Activated CD4-positive, alpha-beta T cell treated with anti-CD3 and anti-CD28 coated beads, Interleukin-2, amount 50 U/mL, for 24 hours (primary cell): Measurements from ENCODE around the gene CNFN.
A peak's percentile ranks its signal among the peaks of the same experiment; 100 is the strongest.

ENCODE experiments used
- DNase-seq, 2 donors: peaks; one replicate each; pipeline ENCODE4 v3.0.0-alpha.2; 2020; ENCODE audit warnings: low read depth in 1 of 2, low spot score in 1 of 2

The CNFN gene

GRCh38 chr19:42389899-42390298 is at the start of gene CNFN:
TSS of gene CNFN (minus strand) at chr19:42390297. CDS start at chr19:42389037, 1,260 bp downstream.
- DNase-seq = no peak

- no peak for DNase-seq
Observed at GRCh38 chr19:42436006-42436405, 45.9 kb upstream of the CNFN start.

- no peak for DNase-seq
Observed at GRCh38 chr19:42435316-42435715, 45.2 kb upstream of the CNFN start.

GRCh38 chr19:42433503-42434260 is 43.6 kb upstream of the CNFN start:
- peak in 1 of 2 donors; percentile 49 for DNase-seq

GRCh38 chr19:42431486-42431885 is 41.4 kb upstream of the CNFN start:
- DNase-seq = no peak

GRCh38 chr19:42428676-42429075 is 38.6 kb upstream of the CNFN start:
- no peak for DNase-seq

- DNase-seq = no peak
Observed at GRCh38 chr19:42427313-42427712, 37.2 kb upstream of the CNFN start, which contains the start of gene LIPE. TSS of gene LIPE (minus strand) at chr19:42427388. CDS start at chr19:42427149, 239 bp downstream.

GRCh38 chr19:42426643-42427042 is 36.5 kb upstream of the CNFN start:
- DNase-seq = no peak

- no peak for DNase-seq
Observed at GRCh38 chr19:42424712-42425131, 34.6 kb upstream of the CNFN start.

- DNase-seq = no peak
Observed at GRCh38 chr19:42424345-42424707, 34.2 kb upstream of the CNFN start.

- DNase-seq = peak; percentile 87 to 91
Observed at GRCh38 chr19:42423462-42424344, 33.6 kb upstream of the CNFN start.

GRCh38 chr19:42422901-42423461 is 32.9 kb upstream of the CNFN start:
- DNase-seq = peak in 1 of 2 donors; percentile 20

- no peak for DNase-seq
Observed at GRCh38 chr19:42422092-42422900, 32.2 kb upstream of the CNFN start.

GRCh38 chr19:42421591-42422031 is 31.5 kb upstream of the CNFN start:
- no peak for DNase-seq

- DNase-seq = no peak
Observed at GRCh38 chr19:42421101-42421500, 31.0 kb upstream of the CNFN start.

GRCh38 chr19:42420055-42420544 is 30.0 kb upstream of the CNFN start:
- peak; percentile 51 to 62 for DNase-seq

- no peak for DNase-seq
Observed at GRCh38 chr19:42419309-42419708, 29.2 kb upstream of the CNFN start.

GRCh38 chr19:42412661-42413076 is 22.6 kb upstream of the CNFN start:
- no peak for DNase-seq

- DNase-seq = no peak
Observed at GRCh38 chr19:42412227-42412626, 22.1 kb upstream of the CNFN start.

GRCh38 chr19:42411581-42412178 is 21.6 kb upstream of the CNFN start:
- DNase-seq = no peak
